Chondrocyte (in vitro differentiated cells): Measurements from ENCODE around the gene CARD16. TPM values are rescaled to one million over a fixed set of nuclear protein-coding genes. Genes with fewer than 3 reads are reported as not detected.

Experiments used
- DNase-seq: peaks from one replicate; pipeline ENCODE4 v3.0.0; 2021; ENCODE audit warnings: mixed read lengths, low spot score
- H3K27ac Mint-ChIP-seq: one replicate; pipeline ENCODE4 v1.8.0; 2021; ENCODE audit warnings: mild to moderate bottlenecking, moderate library complexity, mixed read lengths; ENCODE audit not compliant: unreplicated experiment
- H3K27me3 Mint-ChIP-seq: 2 replicates; pipeline ENCODE4 v1.8.0; 2021; ENCODE audit warnings: low read depth, mixed read lengths
- H3K36me3 Mint-ChIP-seq: 2 replicates; pipeline ENCODE4 v1.8.0; 2021; ENCODE audit warnings: low read depth, mixed read lengths
- H3K4me1 Mint-ChIP-seq: 2 replicates; pipeline ENCODE4 v1.8.0; 2021; ENCODE audit warnings: low read depth, mild to moderate bottlenecking, mixed read lengths
- H3K4me3 Mint-ChIP-seq: one replicate; pipeline ENCODE4 v1.8.0; 2021; ENCODE audit warnings: mild to moderate bottlenecking, moderate library complexity, mixed read lengths; ENCODE audit not compliant: unreplicated experiment
- H3K9me3 Mint-ChIP-seq: 2 replicates; pipeline ENCODE4 v1.8.0; 2021; ENCODE audit warnings: low read depth, mixed read lengths
- total RNA-seq: library from RNA; stranded (reverse); gene quantifications from 3 replicates; pipeline ENCODE4 v1.2.1, GENCODE V29; 2021
- TF ChIP-seq, protein P1 (sequence below): fragments of 200-600 bp; sonication (generic); IDR thresholded peaks from 2 replicates; pipeline ENCODE4 v1.5.0; 2021; ENCODE audit warnings: antibody characterized with exemption, mild to moderate bottlenecking, moderate library complexity

The CARD16 gene
- total RNA-seq, 1 donor from 2014 or later, result not detected

DNA sequence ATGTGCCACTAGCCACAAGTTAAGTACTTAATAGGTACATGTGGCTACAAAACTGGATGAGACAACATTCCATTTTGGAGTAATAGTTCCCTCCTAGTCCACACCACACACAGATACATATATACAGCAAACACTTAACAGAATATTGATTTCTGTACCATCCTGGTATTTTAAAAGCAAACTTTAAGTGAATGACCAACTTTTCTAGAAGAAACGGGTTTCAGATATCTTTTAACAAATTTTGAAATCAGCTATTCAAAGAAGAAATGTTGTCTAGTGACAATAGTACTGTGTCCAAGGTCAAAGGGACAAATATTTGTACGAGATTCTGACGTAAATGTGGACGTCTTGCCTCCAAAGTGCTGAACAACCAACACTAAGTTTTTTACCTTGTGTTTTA, 12.3 kb upstream of the CARD16 start:
- no peak overlapping the region for H3K4me3 Mint-ChIP-seq
- H3K4me1 Mint-ChIP-seq, result no peaks in the 10 kb centered on the region
- H3K27me3 Mint-ChIP-seq, result peaks cover 12% of the 10 kb centered on the region
- DNase-seq, result no peak
- TF ChIP-seq, protein P1, sequence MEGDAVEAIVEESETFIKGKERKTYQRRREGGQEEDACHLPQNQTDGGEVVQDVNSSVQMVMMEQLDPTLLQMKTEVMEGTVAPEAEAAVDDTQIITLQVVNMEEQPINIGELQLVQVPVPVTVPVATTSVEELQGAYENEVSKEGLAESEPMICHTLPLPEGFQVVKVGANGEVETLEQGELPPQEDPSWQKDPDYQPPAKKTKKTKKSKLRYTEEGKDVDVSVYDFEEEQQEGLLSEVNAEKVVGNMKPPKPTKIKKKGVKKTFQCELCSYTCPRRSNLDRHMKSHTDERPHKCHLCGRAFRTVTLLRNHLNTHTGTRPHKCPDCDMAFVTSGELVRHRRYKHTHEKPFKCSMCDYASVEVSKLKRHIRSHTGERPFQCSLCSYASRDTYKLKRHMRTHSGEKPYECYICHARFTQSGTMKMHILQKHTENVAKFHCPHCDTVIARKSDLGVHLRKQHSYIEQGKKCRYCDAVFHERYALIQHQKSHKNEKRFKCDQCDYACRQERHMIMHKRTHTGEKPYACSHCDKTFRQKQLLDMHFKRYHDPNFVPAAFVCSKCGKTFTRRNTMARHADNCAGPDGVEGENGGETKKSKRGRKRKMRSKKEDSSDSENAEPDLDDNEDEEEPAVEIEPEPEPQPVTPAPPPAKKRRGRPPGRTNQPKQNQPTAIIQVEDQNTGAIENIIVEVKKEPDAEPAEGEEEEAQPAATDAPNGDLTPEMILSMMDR, result no peak
- no peak overlapping the region for H3K27ac Mint-ChIP-seq
- H3K9me3 Mint-ChIP-seq, result peaks cover 7% of the 10 kb centered on the region
- H3K36me3 Mint-ChIP-seq, result no peaks in the 10 kb centered on the region

DNA sequence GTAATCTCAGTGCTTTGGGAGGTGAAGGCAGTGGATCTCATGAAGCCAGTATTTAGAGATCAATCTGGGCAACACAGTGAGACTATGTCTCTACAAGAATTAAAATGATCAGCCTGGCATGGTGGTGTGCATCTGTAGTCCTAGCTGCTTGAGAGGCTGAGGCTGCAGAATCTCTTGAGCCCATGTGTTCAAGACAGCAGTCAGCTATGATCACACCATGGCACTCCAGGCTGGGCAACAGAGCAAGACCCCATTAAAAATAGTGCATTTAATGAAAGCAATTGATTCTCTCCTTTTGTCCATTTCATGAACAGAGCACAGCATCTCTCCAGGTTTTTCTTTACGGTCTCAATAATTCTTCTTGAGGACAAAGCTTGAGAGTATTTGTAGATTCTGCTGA, 11.3 kb upstream of the CARD16 start:
- peaks cover 10% of the 10 kb centered on the region for H3K27me3 Mint-ChIP-seq
- peaks cover 12% of the 10 kb centered on the region for H3K9me3 Mint-ChIP-seq
- H3K27ac Mint-ChIP-seq, result no peak overlapping the region

DNA sequence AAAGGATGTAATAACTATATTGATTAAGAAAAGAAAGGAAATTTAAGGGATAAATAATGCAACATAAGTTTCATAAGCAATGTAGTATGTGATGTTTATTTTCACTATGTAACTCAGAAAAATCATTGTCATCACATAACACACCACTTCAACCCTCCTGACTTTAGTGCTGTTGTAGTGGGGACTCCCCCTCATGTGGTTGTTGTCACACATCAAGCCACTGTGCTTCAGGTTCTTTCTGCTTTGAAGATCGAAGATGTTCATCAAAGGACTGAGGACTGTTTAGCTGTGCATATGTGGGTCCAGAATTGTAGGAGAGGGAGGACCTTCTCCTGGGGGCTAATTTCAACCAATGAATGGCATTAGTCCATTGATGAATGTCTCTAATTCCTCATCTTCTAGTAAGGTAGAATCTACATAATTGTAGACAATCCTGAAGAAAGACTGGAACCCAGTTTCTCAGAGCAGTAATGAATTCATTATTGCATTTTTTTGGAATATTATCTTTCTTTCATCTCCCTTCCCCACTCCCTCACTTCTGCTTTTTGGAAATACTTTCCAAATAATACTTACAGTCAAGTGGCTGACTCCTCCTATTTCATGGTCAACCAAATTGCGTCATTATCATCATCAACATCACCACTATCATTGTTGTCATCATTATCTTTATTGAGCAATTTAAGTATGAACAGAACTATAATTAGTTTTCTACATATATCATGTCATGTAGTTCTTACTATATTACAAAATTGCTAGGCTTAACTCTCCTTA, 9.8 kb upstream of the CARD16 start:
- TF ChIP-seq, protein P1, result no peak
- peaks cover 5% of the 10 kb centered on the region for H3K9me3 Mint-ChIP-seq
- H3K4me3 Mint-ChIP-seq, result no peak overlapping the region
- peaks cover 6% of the 10 kb centered on the region for H3K27me3 Mint-ChIP-seq
- no peak for DNase-seq
- no peaks in the 10 kb centered on the region for H3K4me1 Mint-ChIP-seq
- no peak overlapping the region for H3K27ac Mint-ChIP-seq
- no peaks in the 10 kb centered on the region for H3K36me3 Mint-ChIP-seq

More for the DNA sequence above, 11.3 kb upstream of the CARD16 start:
- H3K4me3 Mint-ChIP-seq, result no peak overlapping the region
- H3K36me3 Mint-ChIP-seq, result no peaks in the 10 kb centered on the region
- DNase-seq, result no peak
- TF ChIP-seq, protein P1, result no peak
- H3K4me1 Mint-ChIP-seq, result no peaks in the 10 kb centered on the region

DNA sequence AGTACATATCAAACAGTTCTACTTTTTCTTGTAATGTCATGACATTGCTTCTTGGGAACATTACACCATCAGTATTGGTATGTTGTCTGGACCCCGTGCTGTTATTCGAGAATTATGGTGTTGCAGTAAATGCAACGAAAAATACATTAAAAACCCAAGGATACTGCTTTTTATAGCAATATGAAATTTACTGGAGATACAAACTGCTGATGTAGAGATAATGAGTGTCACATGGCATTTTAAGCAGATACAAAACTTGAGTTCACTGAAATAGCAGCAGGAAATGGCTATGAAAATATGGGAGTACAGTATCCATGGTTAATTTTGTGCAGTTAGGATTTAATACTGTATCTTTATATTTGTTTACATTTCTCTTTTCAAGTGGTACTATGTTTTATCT, 7.4 kb upstream of the CARD16 start:
- Mint-ChIP-seq H3K4me1 (peaks cover 2% of the 10 kb centered on the region), H3K36me3 (no peaks in the 10 kb centered on the region), H3K27ac (no peak overlapping the region), H3K4me3 (no peak overlapping the region), H3K27me3 (peaks cover 6% of the 10 kb centered on the region), H3K9me3 (peaks cover 5% of the 10 kb centered on the region)
- no peak for DNase-seq
- TF ChIP-seq, protein P1, result no peak

DNA sequence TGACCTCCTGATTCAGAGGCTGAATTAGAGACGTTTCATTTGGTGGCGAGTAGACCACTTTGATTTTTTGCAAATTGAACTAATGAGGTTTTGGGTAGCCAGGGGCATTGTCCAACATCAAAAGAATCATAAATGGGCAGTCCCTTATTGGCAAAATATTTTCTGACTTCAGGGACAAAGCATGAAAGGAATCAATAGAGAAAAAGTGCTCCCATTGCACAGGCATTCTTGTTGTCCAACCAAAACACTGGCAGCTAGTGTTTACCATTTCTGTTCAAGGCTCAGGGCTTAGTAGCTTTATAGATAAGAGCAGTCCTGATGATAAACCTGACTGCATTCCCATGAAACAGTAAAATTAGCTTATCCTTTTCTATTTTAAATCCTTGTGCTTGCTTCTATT, 6.4 kb upstream of the CARD16 start:
- Mint-ChIP-seq H3K36me3 (no peaks in the 10 kb centered on the region), H3K9me3 (peaks cover 5% of the 10 kb centered on the region), H3K4me3 (no peak overlapping the region), H3K27me3 (peaks cover 3% of the 10 kb centered on the region), H3K4me1 (peaks cover 11% of the 10 kb centered on the region), H3K27ac (no peak overlapping the region)
- TF ChIP-seq, protein P1, result no peak
- no peak for DNase-seq
